ENCODE results near the gene CTU1.

CTU1 gene

GRCh38 chr19:51083783-51084182, 24.4 kb downstream of the CTU1 start:
- Histone ChIP-seq H3K9ac (ENCODE audit: low read depth, low read length) (no peak overlapping the region), H3K27me3 (ENCODE audit: insufficient read depth, low read length, poor library complexity) (no peaks in the 10 kb centered on the region)
- no peak for DNase-seq

GRCh38 chr19:51083181-51083580, 25.0 kb downstream of the CTU1 start:
- no peaks in the 10 kb centered on the region for H3K4me1 ChIP-seq (ENCODE audit: insufficient read depth, low read length)
- H3K36me3 ChIP-seq (ENCODE audit: insufficient read depth, low read length): no peaks in the 10 kb centered on the region
- ATAC-seq (ENCODE audit: insufficient read depth, low read depth) (no peak), DNase-seq (no peak)
- H4K20me1 ChIP-seq (ENCODE audit: insufficient read depth, low read length): no peaks in the 10 kb centered on the region
- no peak overlapping the region for H3K9ac ChIP-seq (ENCODE audit: low read depth, low read length)
- no peak overlapping the region for H3K4me2 ChIP-seq (ENCODE audit: insufficient read depth, low read length)
- no peaks in the 10 kb centered on the region for H3K9me3 ChIP-seq (ENCODE audit: insufficient read depth, low read length, severe bottlenecking)
- no peaks in the 10 kb centered on the region for H3K27me3 ChIP-seq (ENCODE audit: insufficient read depth, low read length, poor library complexity)
- no peak overlapping the region for H3K4me3 ChIP-seq (ENCODE audit: low read depth in 1 of 2, low read length in 2 of 2)
- no peak overlapping the region for H3K27ac ChIP-seq (ENCODE audit: low read length)
- H3K79me2 ChIP-seq (ENCODE audit: insufficient read depth, low read length): no peaks in the 10 kb centered on the region
- no peak overlapping the region for H2AFZ ChIP-seq (ENCODE audit: low read depth, low read length)
- no peak for TF ChIP-seq EZH2 (IDR thresholded peaks at IDR 0.05; ENCODE audit: borderline replicate concordance, low read depth, low read length, severe bottlenecking)
- TF ChIP-seq CTCF (IDR thresholded peaks at IDR 0.05; ENCODE audit: borderline replicate concordance, extremely low read depth, low read length, poor library complexity, severe bottlenecking): no peak

More at GRCh38 chr19:51083783-51084182, 24.4 kb downstream of the CTU1 start:
- Histone ChIP-seq H3K27ac (ENCODE audit: low read length) (no peak overlapping the region), H2AFZ (ENCODE audit: low read depth, low read length) (no peak overlapping the region), H3K9me3 (ENCODE audit: insufficient read depth, low read length, severe bottlenecking) (no peaks in the 10 kb centered on the region), H3K4me1 (ENCODE audit: insufficient read depth, low read length) (no peaks in the 10 kb centered on the region), H3K36me3 (ENCODE audit: insufficient read depth, low read length) (no peaks in the 10 kb centered on the region), H3K4me3 (ENCODE audit: low read depth in 1 of 2, low read length in 2 of 2) (no peak overlapping the region), H3K4me2 (ENCODE audit: insufficient read depth, low read length) (no peak overlapping the region), H3K79me2 (ENCODE audit: insufficient read depth, low read length) (no peaks in the 10 kb centered on the region), H4K20me1 (ENCODE audit: insufficient read depth, low read length) (no peaks in the 10 kb centered on the region)
- ATAC-seq (ENCODE audit: insufficient read depth, low read depth): no peak
- TF ChIP-seq EZH2 (IDR thresholded peaks at IDR 0.05; ENCODE audit: borderline replicate concordance, low read depth, low read length, severe bottlenecking): no peak
- TF ChIP-seq CTCF (IDR thresholded peaks at IDR 0.05; ENCODE audit: borderline replicate concordance, extremely low read depth, low read length, poor library complexity, severe bottlenecking): no peak

GRCh38 chr19:51082611-51083010, 25.6 kb downstream of the CTU1 start, which contains the start of gene KLK14:
KLK14 (minus strand) TSS chr19:51082887; CDS start chr19:51082614, 273 bp downstream.
- no peaks in the 10 kb centered on the region for H3K36me3 ChIP-seq (ENCODE audit: insufficient read depth, low read length)
- H2AFZ ChIP-seq (ENCODE audit: low read depth, low read length): no peak within 1 kb of the TSS
- no peak within 1 kb of the TSS for H3K4me2 ChIP-seq (ENCODE audit: insufficient read depth, low read length)
- H3K9ac ChIP-seq (ENCODE audit: low read depth, low read length): no peak within 1 kb of the TSS
- no peaks in the 10 kb centered on the region for H3K79me2 ChIP-seq (ENCODE audit: insufficient read depth, low read length)
- H3K9me3 ChIP-seq (ENCODE audit: insufficient read depth, low read length, severe bottlenecking): no peaks in the 10 kb centered on the region
- no peak for DNase-seq
- H3K27ac ChIP-seq (ENCODE audit: low read length): no peak within 1 kb of the TSS
- H3K4me3 ChIP-seq (ENCODE audit: low read depth in 1 of 2, low read length in 2 of 2): no peak within 1 kb of the TSS
- TF ChIP-seq CTCF (IDR thresholded peaks at IDR 0.05; ENCODE audit: borderline replicate concordance, extremely low read depth, low read length, poor library complexity, severe bottlenecking) (no peak), EZH2 (IDR thresholded peaks at IDR 0.05; ENCODE audit: borderline replicate concordance, low read depth, low read length, severe bottlenecking) (no peak)
- H3K27me3 ChIP-seq (ENCODE audit: insufficient read depth, low read length, poor library complexity): no peaks in the 10 kb centered on the region
- no peaks in the 10 kb centered on the region for H3K4me1 ChIP-seq (ENCODE audit: insufficient read depth, low read length)
- no peaks in the 10 kb centered on the region for H4K20me1 ChIP-seq (ENCODE audit: insufficient read depth, low read length)
- no peak for ATAC-seq (ENCODE audit: insufficient read depth, low read depth)

GRCh38 chr19:51081476-51081875, 26.7 kb downstream of the CTU1 start:
- TF ChIP-seq EZH2 (IDR thresholded peaks at IDR 0.05; ENCODE audit: borderline replicate concordance, low read depth, low read length, severe bottlenecking): no peak
- TF ChIP-seq CTCF (IDR thresholded peaks at IDR 0.05; ENCODE audit: borderline replicate concordance, extremely low read depth, low read length, poor library complexity, severe bottlenecking): no peak
- no peak overlapping the region for H3K27ac ChIP-seq (ENCODE audit: low read length)
- H3K9me3 ChIP-seq (ENCODE audit: insufficient read depth, low read length, severe bottlenecking): no peaks in the 10 kb centered on the region
- no peaks in the 10 kb centered on the region for H3K4me1 ChIP-seq (ENCODE audit: insufficient read depth, low read length)
- H3K36me3 ChIP-seq (ENCODE audit: insufficient read depth, low read length): no peaks in the 10 kb centered on the region
- ATAC-seq (ENCODE audit: insufficient read depth, low read depth) (no peak), DNase-seq (no peak)
- H3K79me2 ChIP-seq (ENCODE audit: insufficient read depth, low read length): no peaks in the 10 kb centered on the region
- H3K9ac ChIP-seq (ENCODE audit: low read depth, low read length): no peak overlapping the region
- no peaks in the 10 kb centered on the region for H4K20me1 ChIP-seq (ENCODE audit: insufficient read depth, low read length)
- H2AFZ ChIP-seq (ENCODE audit: low read depth, low read length): no peak overlapping the region
- H3K4me2 ChIP-seq (ENCODE audit: insufficient read depth, low read length): no peak overlapping the region
- H3K4me3 ChIP-seq (ENCODE audit: low read depth in 1 of 2, low read length in 2 of 2): no peak overlapping the region
- no peaks in the 10 kb centered on the region for H3K27me3 ChIP-seq (ENCODE audit: insufficient read depth, low read length, poor library complexity)
